ENCODE data around the gene JARID2. TPM values are rescaled to one million over a fixed set of nuclear protein-coding genes. Genes with fewer than 3 reads are reported as not detected.
"Not testable (repeated sequence)": the region's sequence is repeated elsewhere in the genome, so short reads cannot be mapped to it uniquely, and the experiment has no call there.

Gene JARID2
- total RNA-seq, 1 experiment from 2014 or later: 11.7 TPM

GRCh38 chr6:15308435-15309213 is 62.8 kb downstream of the JARID2 start:
- DNase-seq (ENCODE audit: low read depth): peak; percentile 28

- no peak for DNase-seq (ENCODE audit: low read depth)
These were observed 63.9 kb downstream of the JARID2 start for GRCh38 chr6:15309611-15310283.

GRCh38 chr6:15310680-15311079 is 64.8 kb downstream of the JARID2 start:
- DNase-seq (ENCODE audit: low read depth): no peak

- DNase-seq (ENCODE audit: low read depth): peak; percentile 71
These were observed 66.6 kb downstream of the JARID2 start for GRCh38 chr6:15312500-15312899.

- DNase-seq (ENCODE audit: low read depth): no peak
These were observed 67.5 kb downstream of the JARID2 start for GRCh38 chr6:15313367-15313766.

- DNase-seq (ENCODE audit: low read depth): no peak
These were observed 70.9 kb downstream of the JARID2 start for GRCh38 chr6:15316754-15317153.

- no peak for DNase-seq (ENCODE audit: low read depth)
These were observed 71.4 kb downstream of the JARID2 start for GRCh38 chr6:15317251-15317650.

GRCh38 chr6:15317934-15318902 is 72.3 kb downstream of the JARID2 start:
- DNase-seq (ENCODE audit: low read depth): no peak

GRCh38 chr6:15319677-15320076 is 73.8 kb downstream of the JARID2 start:
- no peak for DNase-seq (ENCODE audit: low read depth)

GRCh38 chr6:15320693-15321092 is 74.8 kb downstream of the JARID2 start:
- no peak for DNase-seq (ENCODE audit: low read depth)

- DNase-seq (ENCODE audit: low read depth): no peak
These were observed 76.3 kb downstream of the JARID2 start for GRCh38 chr6:15322184-15322583.

- peak; percentile 33 for DNase-seq (ENCODE audit: low read depth)
These were observed 77.1 kb downstream of the JARID2 start for GRCh38 chr6:15322781-15323536.

- DNase-seq (ENCODE audit: low read depth): not testable (repeated sequence)
These were observed 77.7 kb downstream of the JARID2 start for GRCh38 chr6:15323611-15324010.

- DNase-seq (ENCODE audit: low read depth): no peak
These were observed 78.6 kb downstream of the JARID2 start for GRCh38 chr6:15324427-15324985.

GRCh38 chr6:15325540-15325955 is 79.7 kb downstream of the JARID2 start:
- no peak for DNase-seq (ENCODE audit: low read depth)

GRCh38 chr6:15326067-15326614 is 80.3 kb downstream of the JARID2 start:
- no peak for DNase-seq (ENCODE audit: low read depth)

- DNase-seq (ENCODE audit: low read depth): no peak
These were observed 81.4 kb downstream of the JARID2 start for GRCh38 chr6:15327271-15327670.

- peak; percentile 93 for DNase-seq (ENCODE audit: low read depth)
These were observed 83.4 kb downstream of the JARID2 start for GRCh38 chr6:15329197-15329671.

GRCh38 chr6:15330174-15330944 is 84.5 kb downstream of the JARID2 start:
- peak; percentile 31 for DNase-seq (ENCODE audit: low read depth)
